Measurements from ENCODE around the gene CST8.

The CST8 gene

DNA sequence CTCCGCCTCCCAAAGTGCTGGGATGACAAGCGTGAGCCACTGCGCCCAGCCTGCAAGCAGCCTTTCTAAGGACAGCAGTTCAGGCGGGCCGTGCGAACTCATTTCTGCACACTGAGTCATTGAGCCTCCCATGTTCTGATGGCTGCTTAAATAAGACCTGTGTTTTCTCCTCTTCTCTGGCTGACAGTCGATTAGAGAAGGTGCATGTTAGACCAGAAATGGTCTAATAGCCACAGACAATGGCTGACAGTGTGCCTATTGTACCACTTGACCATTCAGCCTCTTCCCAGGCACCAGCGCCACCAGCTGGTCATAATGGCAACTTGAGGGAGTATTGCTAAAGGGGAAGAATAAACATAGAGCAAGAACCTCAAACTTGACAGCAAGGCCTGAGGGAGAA lies 44.4 kb upstream of the CST8 start:
- Histone ChIP-seq H3K4me3 (replicated peaks; ENCODE audit: low read depth, low read length) (no peak overlapping the region), H3K27me3 (replicated peaks; ENCODE audit: control insufficient read depth, insufficient read depth, low read length) (no peaks in the 10 kb centered on the region), H3K36me3 (ENCODE audit: control insufficient read depth, insufficient read depth, low read length) (no peaks in the 10 kb centered on the region)
- TF ChIP-seq, protein P1, sequence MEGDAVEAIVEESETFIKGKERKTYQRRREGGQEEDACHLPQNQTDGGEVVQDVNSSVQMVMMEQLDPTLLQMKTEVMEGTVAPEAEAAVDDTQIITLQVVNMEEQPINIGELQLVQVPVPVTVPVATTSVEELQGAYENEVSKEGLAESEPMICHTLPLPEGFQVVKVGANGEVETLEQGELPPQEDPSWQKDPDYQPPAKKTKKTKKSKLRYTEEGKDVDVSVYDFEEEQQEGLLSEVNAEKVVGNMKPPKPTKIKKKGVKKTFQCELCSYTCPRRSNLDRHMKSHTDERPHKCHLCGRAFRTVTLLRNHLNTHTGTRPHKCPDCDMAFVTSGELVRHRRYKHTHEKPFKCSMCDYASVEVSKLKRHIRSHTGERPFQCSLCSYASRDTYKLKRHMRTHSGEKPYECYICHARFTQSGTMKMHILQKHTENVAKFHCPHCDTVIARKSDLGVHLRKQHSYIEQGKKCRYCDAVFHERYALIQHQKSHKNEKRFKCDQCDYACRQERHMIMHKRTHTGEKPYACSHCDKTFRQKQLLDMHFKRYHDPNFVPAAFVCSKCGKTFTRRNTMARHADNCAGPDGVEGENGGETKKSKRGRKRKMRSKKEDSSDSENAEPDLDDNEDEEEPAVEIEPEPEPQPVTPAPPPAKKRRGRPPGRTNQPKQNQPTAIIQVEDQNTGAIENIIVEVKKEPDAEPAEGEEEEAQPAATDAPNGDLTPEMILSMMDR (IDR thresholded peaks at IDR 0.05; ENCODE audit: insufficient read depth, low read length, poor library complexity, severe bottlenecking): peak; percentile 75
- DNase-seq (ENCODE audit: extremely low read depth, insufficient read length): no peak

DNA sequence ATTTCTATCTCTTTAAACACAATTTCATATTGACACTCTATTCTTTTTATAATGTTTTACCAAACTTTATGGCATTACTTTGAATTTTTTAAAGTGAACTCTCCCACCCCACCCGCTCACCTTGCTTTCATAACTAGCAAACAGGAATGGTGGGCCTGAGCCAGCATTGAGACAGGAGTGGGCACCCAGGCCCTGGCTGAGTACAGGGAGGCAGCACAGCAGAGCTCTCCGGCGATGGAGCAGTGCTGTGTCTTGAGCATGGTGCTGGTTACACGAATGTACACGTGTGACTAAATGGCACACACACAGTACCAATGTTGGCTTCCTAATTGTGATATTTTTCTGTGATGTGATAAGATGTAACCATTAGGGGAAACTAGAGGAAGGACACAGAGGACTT lies 42.8 kb upstream of the CST8 start:
- DNase-seq (ENCODE audit: extremely low read depth, insufficient read length): no peak
- Histone ChIP-seq H3K36me3 (ENCODE audit: control insufficient read depth, insufficient read depth, low read length) (no peaks in the 10 kb centered on the region), H3K27me3 (replicated peaks; ENCODE audit: control insufficient read depth, insufficient read depth, low read length) (no peaks in the 10 kb centered on the region), H3K4me3 (replicated peaks; ENCODE audit: low read depth, low read length) (no peak overlapping the region)
- TF ChIP-seq, protein P1 (IDR thresholded peaks at IDR 0.05; ENCODE audit: insufficient read depth, low read length, poor library complexity, severe bottlenecking): no peak

GRCh38 chr20:23449421-23449820 lies 41.5 kb upstream of the CST8 start:
- Histone ChIP-seq H3K36me3 (ENCODE audit: control insufficient read depth, insufficient read depth, low read length) (no peaks in the 10 kb centered on the region), H3K27me3 (replicated peaks; ENCODE audit: control insufficient read depth, insufficient read depth, low read length) (no peaks in the 10 kb centered on the region), H3K4me3 (replicated peaks; ENCODE audit: low read depth, low read length) (no peak overlapping the region)
- TF ChIP-seq, protein P1 (IDR thresholded peaks at IDR 0.05; ENCODE audit: insufficient read depth, low read length, poor library complexity, severe bottlenecking): no peak
- no peak for DNase-seq (ENCODE audit: extremely low read depth, insufficient read length)

DNA sequence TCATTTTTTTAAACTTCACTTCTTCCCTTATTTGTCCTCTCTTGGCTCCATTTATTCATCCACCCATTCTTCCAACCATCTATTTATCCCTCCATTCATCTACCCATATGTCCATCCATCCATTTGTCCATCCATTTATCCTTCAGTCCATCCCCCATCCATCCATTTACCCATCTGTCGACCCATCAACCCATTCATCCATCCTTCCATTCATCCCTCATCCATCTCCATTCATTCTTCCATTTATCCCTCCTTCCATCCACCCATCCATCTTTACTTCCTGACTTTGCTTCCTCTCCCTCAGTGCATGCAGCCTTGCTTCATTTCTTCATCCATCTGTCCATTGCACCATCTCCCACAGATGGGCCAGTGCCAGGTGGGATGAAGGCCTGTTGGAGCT lies 40.0 kb upstream of the CST8 start:
- Histone ChIP-seq H3K36me3 (ENCODE audit: control insufficient read depth, insufficient read depth, low read length) (no peaks in the 10 kb centered on the region), H3K4me3 (replicated peaks; ENCODE audit: low read depth, low read length) (no peak overlapping the region), H3K27me3 (replicated peaks; ENCODE audit: control insufficient read depth, insufficient read depth, low read length) (no peaks in the 10 kb centered on the region)
- DNase-seq (ENCODE audit: extremely low read depth, insufficient read length): no peak
- TF ChIP-seq, protein P1 (IDR thresholded peaks at IDR 0.05; ENCODE audit: insufficient read depth, low read length, poor library complexity, severe bottlenecking): no peak

DNA sequence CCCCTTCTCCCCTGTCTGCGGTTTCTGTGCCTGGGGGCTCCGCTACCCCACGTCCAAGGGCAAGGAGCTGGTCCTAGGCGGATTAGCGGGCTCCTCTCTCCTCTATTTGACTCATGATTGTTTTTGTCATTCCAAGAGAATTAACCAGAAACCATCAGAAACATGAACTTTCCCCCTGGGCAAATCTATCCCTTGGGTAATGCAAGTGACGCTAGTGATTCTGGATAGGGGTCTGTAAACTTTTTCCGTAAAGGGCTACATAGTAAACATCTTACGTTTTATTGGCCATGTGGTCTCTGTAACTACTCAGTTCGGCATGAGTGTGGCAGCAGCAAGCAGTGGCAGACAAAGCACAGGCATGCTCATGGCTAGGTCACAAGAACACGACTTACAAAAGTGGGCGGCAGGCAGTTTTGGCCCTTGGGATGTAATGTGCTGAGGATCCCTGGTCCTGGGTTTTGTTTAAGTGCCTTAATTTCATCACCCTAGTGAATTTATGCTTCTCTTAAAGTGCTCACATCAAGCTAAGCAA lies 38.9 kb upstream of the CST8 start:
- no peaks in the 10 kb centered on the region for H3K27me3 ChIP-seq (replicated peaks; ENCODE audit: control insufficient read depth, insufficient read depth, low read length)
- no peak overlapping the region for H3K4me3 ChIP-seq (replicated peaks; ENCODE audit: low read depth, low read length)
- H3K36me3 ChIP-seq (ENCODE audit: control insufficient read depth, insufficient read depth, low read length): no peaks in the 10 kb centered on the region
- TF ChIP-seq, protein P1 (IDR thresholded peaks at IDR 0.05; ENCODE audit: insufficient read depth, low read length, poor library complexity, severe bottlenecking): no peak
- no peak for DNase-seq (ENCODE audit: extremely low read depth, insufficient read length)

DNA sequence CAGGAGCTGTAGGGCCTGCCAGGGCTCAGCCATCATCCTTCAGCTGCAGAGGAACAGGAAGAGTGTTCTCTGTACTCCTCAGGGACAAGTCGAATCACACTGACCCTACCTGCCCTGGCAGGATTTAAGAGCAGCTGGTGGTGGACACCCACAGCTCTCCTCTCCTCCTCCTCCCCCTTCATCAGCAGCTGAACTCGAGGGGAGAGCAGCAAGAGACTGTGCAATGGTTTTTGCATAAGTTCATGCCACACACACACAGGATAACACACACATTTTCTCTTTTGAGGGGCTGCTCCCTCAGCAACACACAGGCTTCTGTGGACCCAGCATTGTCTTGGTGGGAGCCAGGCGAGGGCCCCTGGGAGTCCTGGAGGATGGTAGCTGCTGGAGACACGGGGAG lies 38.1 kb upstream of the CST8 start, which contains the start of gene CST11:
Gene CST11, minus strand, starts transcription at position 101 of the 400 bp plus-strand sequence. Its CDS starts 65 bp downstream, at position 36.
- H3K4me3 ChIP-seq (replicated peaks; ENCODE audit: low read depth, low read length): no peak within 1 kb of the TSS
- no peaks in the 10 kb centered on the region for H3K36me3 ChIP-seq (ENCODE audit: control insufficient read depth, insufficient read depth, low read length)
- TF ChIP-seq, protein P1 (IDR thresholded peaks at IDR 0.05; ENCODE audit: insufficient read depth, low read length, poor library complexity, severe bottlenecking): no peak
- H3K27me3 ChIP-seq (replicated peaks; ENCODE audit: control insufficient read depth, insufficient read depth, low read length): no peaks in the 10 kb centered on the region
- DNase-seq (ENCODE audit: extremely low read depth, insufficient read length): no peak
